ENCODE data around the gene CXorf38.
A peak's percentile ranks its signal among the peaks of the same experiment; 100 is the strongest.

Gene CXorf38, protein sequence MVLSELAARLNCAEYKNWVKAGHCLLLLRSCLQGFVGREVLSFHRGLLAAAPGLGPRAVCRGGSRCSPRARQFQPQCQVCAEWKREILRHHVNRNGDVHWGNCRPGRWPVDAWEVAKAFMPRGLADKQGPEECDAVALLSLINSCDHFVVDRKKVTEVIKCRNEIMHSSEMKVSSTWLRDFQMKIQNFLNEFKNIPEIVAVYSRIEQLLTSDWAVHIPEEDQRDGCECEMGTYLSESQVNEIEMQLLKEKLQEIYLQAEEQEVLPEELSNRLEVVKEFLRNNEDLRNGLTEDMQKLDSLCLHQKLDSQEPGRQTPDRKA
- long read RNA-seq, transcript CXorf38-201 (7 exons, 2,118 nt) = major isoform, 148 of 193 reads
- long read RNA-seq, partial matches to known transcripts = 4 of 193 reads
- long read RNA-seq, other reads (novel, unspliced or antisense) = 40 of 193 reads

DNA sequence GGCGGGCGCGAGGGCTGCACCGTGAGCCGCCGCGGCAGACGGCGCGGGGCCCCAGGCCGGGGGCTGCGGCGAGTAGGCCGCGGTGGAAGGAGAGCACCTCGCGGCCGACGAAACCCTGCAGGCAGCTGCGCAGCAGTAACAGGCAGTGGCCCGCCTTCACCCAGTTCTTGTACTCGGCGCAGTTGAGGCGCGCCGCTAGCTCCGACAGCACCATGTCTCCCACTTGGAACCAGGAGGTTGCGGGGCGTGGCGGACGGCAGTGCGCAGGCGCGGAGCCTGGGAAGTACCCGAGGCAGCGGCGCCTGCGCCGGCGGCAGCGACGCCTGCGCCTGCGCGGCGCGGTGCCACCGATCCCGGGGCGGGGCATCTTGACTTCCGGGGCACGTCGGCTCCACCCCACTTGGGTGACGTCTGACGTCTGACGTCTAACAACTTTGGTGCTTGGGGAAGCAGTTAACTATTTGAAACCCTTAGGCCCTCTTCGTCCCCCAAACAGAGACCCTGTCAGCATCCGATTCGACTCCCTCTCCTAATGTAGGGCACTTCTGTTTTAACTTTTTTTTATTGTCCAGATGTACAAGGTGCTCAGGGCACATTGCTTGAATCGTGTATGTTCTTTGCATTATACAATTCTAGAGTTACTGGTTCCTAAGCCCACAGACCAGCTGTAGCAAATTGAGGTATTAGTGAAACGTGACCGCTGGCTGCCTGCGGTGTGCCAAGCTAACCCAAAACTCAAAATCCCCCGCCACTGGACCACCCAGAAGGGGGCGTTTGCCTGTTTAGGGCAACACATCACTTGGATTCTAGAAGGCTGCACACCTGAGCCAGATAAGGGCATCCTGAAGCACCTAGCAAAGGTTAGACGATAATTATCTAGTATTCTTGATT, at the start of gene CXorf38:
CXorf38 (minus strand) TSS at position 255 of the 891 bp plus-strand sequence; CDS start at position 214, 41 bp downstream.
- Histone ChIP-seq H3K4me3 (replicated peaks; ENCODE audit: insufficient read depth, low read length) (peak within 1 kb of the TSS; percentile 74), H3K27me3 (ENCODE audit: insufficient read depth, poor library complexity, severe bottlenecking) (no peaks in the 10 kb centered on the region), H3K27ac (replicated peaks) (peak within 1 kb of the TSS; percentile 68)
- TF ChIP-seq SPI1 (IDR thresholded peaks at IDR 0.05; ENCODE audit: borderline replicate concordance, low read depth) (no peak), POLR2AphosphoS5 (IDR thresholded peaks at IDR 0.05; ENCODE audit: low read depth) (peak; percentile 49; the same call in 1 of the 2 replicates)
- DNase-seq (ENCODE audit: low read depth in 1 of 2, low spot score in 1 of 2) = peak; percentile 65 to 85

DNA sequence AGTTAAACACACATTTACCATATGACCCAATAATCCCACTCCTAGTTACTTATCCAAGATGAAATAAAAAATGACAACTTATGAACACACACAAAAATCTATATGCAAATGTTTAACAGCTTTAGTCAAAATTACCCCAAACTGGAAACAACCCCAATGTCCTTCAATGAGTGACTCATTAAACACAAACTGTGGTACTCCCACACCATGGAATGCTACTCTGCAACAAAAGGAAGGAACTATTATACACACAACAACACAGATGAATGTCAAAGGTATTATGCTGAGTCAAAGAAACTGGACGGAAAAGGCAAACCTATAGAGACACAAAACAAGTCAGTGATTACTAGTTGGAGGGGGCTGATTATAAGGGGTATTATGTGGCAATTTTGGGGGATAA, 47.4 kb upstream of the CXorf38 start:
- no peak for DNase-seq (ENCODE audit: low read depth in 1 of 2, low spot score in 1 of 2)
- no peaks in the 10 kb centered on the region for H3K27me3 ChIP-seq (ENCODE audit: insufficient read depth, poor library complexity, severe bottlenecking)
- H3K4me3 ChIP-seq (replicated peaks; ENCODE audit: insufficient read depth, low read length) = no peak overlapping the region
- TF ChIP-seq POLR2AphosphoS5 (IDR thresholded peaks at IDR 0.05; ENCODE audit: low read depth) (no peak), SPI1 (IDR thresholded peaks at IDR 0.05; ENCODE audit: borderline replicate concordance, low read depth) (no peak), GABPA (IDR thresholded peaks at IDR 0.05; ENCODE audit: low read depth) (no peak)
- TF ChIP-seq, protein P1, sequence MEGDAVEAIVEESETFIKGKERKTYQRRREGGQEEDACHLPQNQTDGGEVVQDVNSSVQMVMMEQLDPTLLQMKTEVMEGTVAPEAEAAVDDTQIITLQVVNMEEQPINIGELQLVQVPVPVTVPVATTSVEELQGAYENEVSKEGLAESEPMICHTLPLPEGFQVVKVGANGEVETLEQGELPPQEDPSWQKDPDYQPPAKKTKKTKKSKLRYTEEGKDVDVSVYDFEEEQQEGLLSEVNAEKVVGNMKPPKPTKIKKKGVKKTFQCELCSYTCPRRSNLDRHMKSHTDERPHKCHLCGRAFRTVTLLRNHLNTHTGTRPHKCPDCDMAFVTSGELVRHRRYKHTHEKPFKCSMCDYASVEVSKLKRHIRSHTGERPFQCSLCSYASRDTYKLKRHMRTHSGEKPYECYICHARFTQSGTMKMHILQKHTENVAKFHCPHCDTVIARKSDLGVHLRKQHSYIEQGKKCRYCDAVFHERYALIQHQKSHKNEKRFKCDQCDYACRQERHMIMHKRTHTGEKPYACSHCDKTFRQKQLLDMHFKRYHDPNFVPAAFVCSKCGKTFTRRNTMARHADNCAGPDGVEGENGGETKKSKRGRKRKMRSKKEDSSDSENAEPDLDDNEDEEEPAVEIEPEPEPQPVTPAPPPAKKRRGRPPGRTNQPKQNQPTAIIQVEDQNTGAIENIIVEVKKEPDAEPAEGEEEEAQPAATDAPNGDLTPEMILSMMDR (IDR thresholded peaks at IDR 0.05; ENCODE audit: insufficient read depth, low read length) = no peak
- TF ChIP-seq, protein P2, sequence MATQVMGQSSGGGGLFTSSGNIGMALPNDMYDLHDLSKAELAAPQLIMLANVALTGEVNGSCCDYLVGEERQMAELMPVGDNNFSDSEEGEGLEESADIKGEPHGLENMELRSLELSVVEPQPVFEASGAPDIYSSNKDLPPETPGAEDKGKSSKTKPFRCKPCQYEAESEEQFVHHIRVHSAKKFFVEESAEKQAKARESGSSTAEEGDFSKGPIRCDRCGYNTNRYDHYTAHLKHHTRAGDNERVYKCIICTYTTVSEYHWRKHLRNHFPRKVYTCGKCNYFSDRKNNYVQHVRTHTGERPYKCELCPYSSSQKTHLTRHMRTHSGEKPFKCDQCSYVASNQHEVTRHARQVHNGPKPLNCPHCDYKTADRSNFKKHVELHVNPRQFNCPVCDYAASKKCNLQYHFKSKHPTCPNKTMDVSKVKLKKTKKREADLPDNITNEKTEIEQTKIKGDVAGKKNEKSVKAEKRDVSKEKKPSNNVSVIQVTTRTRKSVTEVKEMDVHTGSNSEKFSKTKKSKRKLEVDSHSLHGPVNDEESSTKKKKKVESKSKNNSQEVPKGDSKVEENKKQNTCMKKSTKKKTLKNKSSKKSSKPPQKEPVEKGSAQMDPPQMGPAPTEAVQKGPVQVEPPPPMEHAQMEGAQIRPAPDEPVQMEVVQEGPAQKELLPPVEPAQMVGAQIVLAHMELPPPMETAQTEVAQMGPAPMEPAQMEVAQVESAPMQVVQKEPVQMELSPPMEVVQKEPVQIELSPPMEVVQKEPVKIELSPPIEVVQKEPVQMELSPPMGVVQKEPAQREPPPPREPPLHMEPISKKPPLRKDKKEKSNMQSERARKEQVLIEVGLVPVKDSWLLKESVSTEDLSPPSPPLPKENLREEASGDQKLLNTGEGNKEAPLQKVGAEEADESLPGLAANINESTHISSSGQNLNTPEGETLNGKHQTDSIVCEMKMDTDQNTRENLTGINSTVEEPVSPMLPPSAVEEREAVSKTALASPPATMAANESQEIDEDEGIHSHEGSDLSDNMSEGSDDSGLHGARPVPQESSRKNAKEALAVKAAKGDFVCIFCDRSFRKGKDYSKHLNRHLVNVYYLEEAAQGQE (IDR thresholded peaks at IDR 0.05; ENCODE audit: insufficient replicate concordance, low read depth) = no peak
- no peak overlapping the region for H3K27ac ChIP-seq (replicated peaks)

DNA sequence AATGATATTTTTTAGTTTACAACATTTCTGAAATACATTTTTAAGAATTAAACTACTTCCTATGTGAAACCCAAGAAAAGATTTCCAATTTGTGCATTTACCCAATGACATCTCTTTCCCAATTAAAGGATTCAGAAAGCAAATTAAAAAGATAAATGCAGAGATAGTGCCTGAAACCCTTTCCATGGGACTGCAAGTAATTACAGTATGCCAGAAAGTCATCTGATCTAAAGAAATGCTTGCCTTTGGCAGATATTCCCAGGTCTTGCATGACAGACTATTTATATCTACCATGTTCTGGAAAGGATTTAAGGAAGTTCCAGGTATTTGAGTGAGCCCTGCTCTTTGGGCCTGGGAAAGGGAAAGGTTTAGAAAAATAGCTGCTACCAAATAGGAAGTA, 41.6 kb upstream of the CXorf38 start:
- H3K27ac ChIP-seq (replicated peaks) = no peak overlapping the region
- H3K27me3 ChIP-seq (ENCODE audit: insufficient read depth, poor library complexity, severe bottlenecking) = no peaks in the 10 kb centered on the region
- no peak overlapping the region for H3K4me3 ChIP-seq (replicated peaks; ENCODE audit: insufficient read depth, low read length)
- TF ChIP-seq, protein P1 (IDR thresholded peaks at IDR 0.05; ENCODE audit: insufficient read depth, low read length) = no peak
- TF ChIP-seq GABPA (IDR thresholded peaks at IDR 0.05; ENCODE audit: low read depth) (no peak), POLR2AphosphoS5 (IDR thresholded peaks at IDR 0.05; ENCODE audit: low read depth) (no peak), SPI1 (IDR thresholded peaks at IDR 0.05; ENCODE audit: borderline replicate concordance, low read depth) (no peak)
- TF ChIP-seq, protein P2 (IDR thresholded peaks at IDR 0.05; ENCODE audit: insufficient replicate concordance, low read depth) = no peak
- no peak for DNase-seq (ENCODE audit: low read depth in 1 of 2, low spot score in 1 of 2)

DNA sequence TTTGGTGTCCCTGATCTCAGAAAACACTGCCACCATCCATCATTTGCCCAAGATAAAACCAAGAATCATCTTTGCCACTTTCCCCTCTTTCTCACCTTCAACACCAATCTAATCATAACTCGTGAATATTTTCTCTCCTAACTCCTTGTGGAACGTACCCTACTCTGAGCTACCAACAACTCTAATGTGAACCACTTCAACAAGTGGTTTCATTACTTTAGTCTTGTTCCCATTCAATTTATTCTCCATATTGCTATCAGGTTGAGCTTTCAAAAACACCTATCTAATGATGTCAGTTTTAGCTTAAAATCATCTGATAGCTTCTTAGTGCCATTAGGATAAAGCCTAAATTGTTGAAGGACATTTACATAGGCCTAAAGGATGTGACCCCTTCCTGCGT, 39.8 kb upstream of the CXorf38 start:
- H3K27ac ChIP-seq (replicated peaks) = no peak overlapping the region
- TF ChIP-seq, protein P2 (IDR thresholded peaks at IDR 0.05; ENCODE audit: insufficient replicate concordance, low read depth) = no peak
- TF ChIP-seq SPI1 (IDR thresholded peaks at IDR 0.05; ENCODE audit: borderline replicate concordance, low read depth) (no peak), POLR2AphosphoS5 (IDR thresholded peaks at IDR 0.05; ENCODE audit: low read depth) (no peak), GABPA (IDR thresholded peaks at IDR 0.05; ENCODE audit: low read depth) (no peak)
- TF ChIP-seq, protein P1 (IDR thresholded peaks at IDR 0.05; ENCODE audit: insufficient read depth, low read length) = no peak
- no peak overlapping the region for H3K4me3 ChIP-seq (replicated peaks; ENCODE audit: insufficient read depth, low read length)

More for the DNA sequence above, 39.8 kb upstream of the CXorf38 start:
- no peaks in the 10 kb centered on the region for H3K27me3 ChIP-seq (ENCODE audit: insufficient read depth, poor library complexity, severe bottlenecking)
- no peak for DNase-seq (ENCODE audit: low read depth in 1 of 2, low spot score in 1 of 2)

All from HL-60 (cell line).